CD4-positive, CD25-positive, alpha-beta regulatory T cell (primary cell): ENCODE results near the gene ZFP30. TPM values are rescaled to one million over a fixed set of nuclear protein-coding genes. Genes with fewer than 3 reads are reported as not detected.

ENCODE experiments used
- ATAC-seq, 2 donors: fragments of 150-1000 bp; cut with Tn5 transposase; one replicate each; pipeline ENCODE4 v1.10.0; 2021; ENCODE audit warnings: low read depth in 2 of 2, moderate number of reproducible peaks in 2 of 2, moderate library complexity in 1 of 2
- DNase-seq, 3 donors: peaks; one replicate each; pipeline versions ENCODE4 v3.0.0 to v3.0.0-alpha.2; 2012 to 2022; ENCODE audit warnings: mixed read lengths in 1 of 3
- H3K27ac ChIP-seq: one replicate; pipeline ENCODE4 v1.7.0; 2013; ENCODE audit warnings: mild to moderate bottlenecking, low read length; ENCODE audit not compliant: insufficient read depth, poor library complexity, severe bottlenecking
- H3K27me3 ChIP-seq: one replicate; pipeline ENCODE4 v1.7.0; 2013; ENCODE audit warnings: low read length; ENCODE audit not compliant: control insufficient read depth, insufficient read depth
- H3K36me3 ChIP-seq: one replicate; pipeline ENCODE4 v1.7.0; 2013; ENCODE audit warnings: mild to moderate bottlenecking, low read length, moderate library complexity; ENCODE audit not compliant: control insufficient read depth, insufficient read depth
- H3K4me1 ChIP-seq: 2 replicates; pipeline ENCODE4 v1.7.0; 2013; ENCODE audit warnings: mild to moderate bottlenecking, low read length; ENCODE audit not compliant: insufficient read depth, control insufficient read depth, poor library complexity, severe bottlenecking
- H3K4me3 ChIP-seq: one replicate; pipeline ENCODE4 v1.7.0; 2013; ENCODE audit warnings: low read depth, mild to moderate bottlenecking, low read length, moderate library complexity
- H3K9me3 ChIP-seq, 2 experiments: 1 replicate in 1 of 2; 2 replicates in 1 of 2; pipeline ENCODE4 v1.7.0; 2013; ENCODE audit warnings: low read length in 2 of 2, mild to moderate bottlenecking in 1 of 2, moderate library complexity in 1 of 2; ENCODE audit not compliant: control insufficient read depth in 2 of 2
- H3K27ac Mint-ChIP-seq, 3 donors: one replicate each; pipeline ENCODE4 v1.8.0; 2020 to 2022; ENCODE audit warnings: mild to moderate bottlenecking in 3 of 3, mixed read lengths in 3 of 3, moderate library complexity in 2 of 3
- H3K27me3 Mint-ChIP-seq: one replicate; pipeline ENCODE4 v1.8.0; 2022; ENCODE audit warnings: mild to moderate bottlenecking, mixed read lengths
- H3K36me3 Mint-ChIP-seq: one replicate; pipeline ENCODE4 v1.8.0; 2020; ENCODE audit warnings: mixed read lengths
- H3K4me1 Mint-ChIP-seq, 4 donors: one replicate each; pipeline ENCODE4 v1.8.0; 2020 to 2022; ENCODE audit warnings: mixed read lengths in 4 of 4, mild to moderate bottlenecking in 1 of 4
- H3K4me3 Mint-ChIP-seq, 4 donors: one replicate each; pipeline ENCODE4 v1.8.0; 2020 to 2022; ENCODE audit warnings: mild to moderate bottlenecking in 4 of 4, mixed read lengths in 4 of 4, moderate library complexity in 3 of 4
- H3K9me3 Mint-ChIP-seq, 7 donors: one replicate each; pipeline ENCODE4 v1.8.0; 2020 to 2022; ENCODE audit warnings: mixed read lengths in 7 of 7, mild to moderate bottlenecking in 3 of 7, moderate library complexity in 2 of 7
- polyA plus RNA-seq, 4 donors: library from polyadenylated mRNA; unstranded; fragments of 300-500 nt; fragmentation: Illumina TruSeq; gene quantifications; one replicate each; pipeline ENCODE4 v1.2.3, GENCODE V29; 2021
- total RNA-seq: library from RNA; stranded (reverse); gene quantifications from one replicate; pipeline ENCODE4 v1.2.3, GENCODE V29; 2022

The ZFP30 gene
- total and polyA plus RNA-seq, 5 donors from 2014 or later = 1.5 to 10.7 (median 2.5) TPM

GRCh38 chr19:37594304-37594981 is 60.8 kb downstream of the ZFP30 start, which contains the start of the genes ZNF540 and ZNF571:
ZNF540 (plus strand) TSS chr19:37594876; CDS start chr19:37598448, 3,572 bp downstream.
ZNF571 (minus strand) TSS chr19:37594792; CDS start chr19:37586676, 8,116 bp downstream.
- H3K9me3 Mint-ChIP-seq = peaks cover 3 to 31% (median 10%) of the 10 kb centered on the region in 7 donors

GRCh38 chr19:37593996-37594303 is 61.3 kb downstream of the ZFP30 start:
- DNase-seq = peak in 1 of 3 donors; percentile 28

More at GRCh38 chr19:37594304-37594981, 60.8 kb downstream of the ZFP30 start, which contains the start of the genes ZNF540 and ZNF571:
- peaks cover 19% of the 10 kb centered on the region for H3K36me3 ChIP-seq
- Mint-ChIP-seq H3K27ac (peak within 1 kb of the TSS; percentile 98 to 99 (median 98)), H3K27me3 (no peaks in the 10 kb centered on the region), H3K4me1 (peaks cover 18 to 47% (median 33%) of the 10 kb centered on the region in 4 donors), H3K4me3 (peak within 1 kb of the TSS; percentile 96 to 99 (median 98)), H3K36me3 (peaks cover 40% of the 10 kb centered on the region)
- H3K4me1 ChIP-seq = peaks cover 18% of the 10 kb centered on the region
- DNase-seq (peak; percentile 81 to 96 (median 89)), ATAC-seq (peak; percentile 99)
- H3K27ac ChIP-seq = peak within 1 kb of the TSS; percentile 96
- H3K4me3 ChIP-seq = peak within 1 kb of the TSS; percentile 98
- H3K9me3 ChIP-seq = peaks cover 22 to 34% of the 10 kb centered on the region in 2 experiments
- H3K27me3 ChIP-seq = no peaks in the 10 kb centered on the region

DNA sequence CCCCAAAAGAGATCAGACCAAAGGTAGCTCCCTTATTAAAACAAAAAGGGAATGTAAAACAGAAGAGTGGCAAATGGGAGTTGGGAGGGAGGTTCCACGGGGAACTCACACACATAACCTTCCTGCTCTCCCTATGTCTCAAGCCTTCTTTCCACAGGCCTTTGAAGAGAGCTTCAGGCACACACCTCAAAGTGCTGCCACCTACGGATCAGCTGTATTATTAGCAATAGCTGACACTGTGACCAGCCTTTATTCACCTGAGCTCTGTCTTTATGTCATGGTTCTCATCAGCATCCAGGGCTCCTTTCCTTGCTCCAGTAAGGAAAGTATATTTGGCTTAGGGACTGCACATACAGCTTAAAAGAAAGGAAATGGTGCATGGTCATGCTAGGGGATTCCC is 71.9 kb downstream of the ZFP30 start:
- H3K27me3 Mint-ChIP-seq = no peaks in the 10 kb centered on the region
- no peak overlapping the region for H3K4me3 Mint-ChIP-seq
- H3K4me1 ChIP-seq = no peaks in the 10 kb centered on the region
- DNase-seq (no peak), ATAC-seq (no peak)
- no peak overlapping the region for H3K27ac Mint-ChIP-seq
- peaks cover 75% of the 10 kb centered on the region for H3K36me3 ChIP-seq
- peaks cover 0 to 6% (median 1%) of the 10 kb centered on the region in 4 donors for H3K4me1 Mint-ChIP-seq
- H3K27me3 ChIP-seq = no peaks in the 10 kb centered on the region
- H3K9me3 Mint-ChIP-seq = peaks cover 5 to 59% (median 32%) of the 10 kb centered on the region in 7 donors
- H3K9me3 ChIP-seq = peaks cover 34 to 80% of the 10 kb centered on the region in 2 experiments
- no peak overlapping the region for H3K4me3 ChIP-seq
- H3K36me3 Mint-ChIP-seq = peaks cover 38% of the 10 kb centered on the region
- no peak overlapping the region for H3K27ac ChIP-seq

More at GRCh38 chr19:37593996-37594303, 61.3 kb downstream of the ZFP30 start:
- Histone ChIP-seq H3K4me3 (peak overlapping the region; percentile 98), H3K4me1 (peaks cover 18% of the 10 kb centered on the region), H3K27me3 (no peaks in the 10 kb centered on the region), H3K27ac (peak overlapping the region; percentile 96), H3K36me3 (peaks cover 14% of the 10 kb centered on the region), H3K9me3 (peaks cover 23 to 34% of the 10 kb centered on the region in 2 experiments)
- Mint-ChIP-seq H3K9me3 (peaks cover 2 to 35% (median 10%) of the 10 kb centered on the region in 7 donors), H3K4me1 (peaks cover 18 to 47% (median 33%) of the 10 kb centered on the region in 4 donors), H3K27me3 (no peaks in the 10 kb centered on the region), H3K27ac (peak overlapping the region; percentile 98 to 99 (median 98)), H3K36me3 (peaks cover 35% of the 10 kb centered on the region), H3K4me3 (peak overlapping the region; percentile 96 to 99 (median 98))
- ATAC-seq = no peak

DNA sequence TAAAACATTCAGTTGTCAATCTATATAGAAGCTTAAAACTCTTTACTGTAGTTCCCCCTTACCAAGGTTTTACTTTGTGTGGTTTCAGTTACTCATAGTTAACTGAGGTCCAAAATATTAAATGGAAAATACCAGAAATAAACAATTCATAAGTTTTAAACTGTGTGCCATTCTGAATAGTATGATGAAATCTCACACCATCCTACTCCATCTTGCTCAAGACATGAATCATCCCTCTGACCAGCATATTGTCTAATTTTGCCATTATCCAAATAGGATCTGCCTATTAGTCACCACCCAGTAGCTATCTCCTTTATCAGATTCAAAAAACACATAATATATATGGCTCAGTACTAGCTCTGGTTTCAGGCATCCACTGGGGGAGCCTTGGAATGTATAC is 83.1 kb downstream of the ZFP30 start:
- Mint-ChIP-seq H3K4me1 (peaks cover 0 to 5% (median 0%) of the 10 kb centered on the region in 4 donors), H3K36me3 (peaks cover 67% of the 10 kb centered on the region)

DNA sequence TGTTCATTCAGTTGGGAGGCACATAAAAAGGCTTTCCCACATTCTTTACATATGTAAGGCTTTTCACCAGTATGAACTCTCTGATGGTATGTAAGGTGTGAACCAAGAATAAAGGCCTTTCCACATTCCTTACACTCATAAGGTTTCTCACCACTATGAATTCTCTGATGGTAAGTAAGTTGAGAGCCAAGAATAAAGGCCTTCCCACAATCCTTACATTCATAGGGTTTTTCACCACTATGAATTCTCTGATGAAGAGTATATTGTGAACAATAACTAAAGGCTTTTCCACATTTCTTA is 89.9 kb downstream of the ZFP30 start:
- Mint-ChIP-seq H3K27ac (no peak overlapping the region), H3K4me1 (peaks cover 0 to 3% (median 0%) of the 10 kb centered on the region in 4 donors), H3K9me3 (peaks cover 0 to 87% (median 41%) of the 10 kb centered on the region in 7 donors), H3K27me3 (no peaks in the 10 kb centered on the region), H3K36me3 (peaks cover 57% of the 10 kb centered on the region), H3K4me3 (no peak overlapping the region)
- H3K4me3 ChIP-seq = peak overlapping the region; percentile 21
- ATAC-seq (no peak), DNase-seq (no peak)
- no peaks in the 10 kb centered on the region for H3K27me3 ChIP-seq
- H3K9me3 ChIP-seq = peaks cover 0 to 93% of the 10 kb centered on the region in 2 experiments
- no peaks in the 10 kb centered on the region for H3K4me1 ChIP-seq
- H3K36me3 ChIP-seq = peaks cover 30% of the 10 kb centered on the region
- no peak overlapping the region for H3K27ac ChIP-seq

More for the DNA sequence above, 83.1 kb downstream of the ZFP30 start:
- Histone ChIP-seq H3K36me3 (peaks cover 27% of the 10 kb centered on the region), H3K27ac (no peak overlapping the region), H3K27me3 (no peaks in the 10 kb centered on the region), H3K4me1 (no peaks in the 10 kb centered on the region), H3K9me3 (peaks cover 0 to 38% of the 10 kb centered on the region in 2 experiments), H3K4me3 (no peak overlapping the region)
- no peak overlapping the region for H3K27ac Mint-ChIP-seq
- H3K27me3 Mint-ChIP-seq = no peaks in the 10 kb centered on the region
- no peak for DNase-seq
- ATAC-seq = no peak
- H3K9me3 Mint-ChIP-seq = peaks cover 9 to 68% (median 35%) of the 10 kb centered on the region in 7 donors
- no peak overlapping the region for H3K4me3 Mint-ChIP-seq

GRCh38 chr19:37564624-37565369 is 90.5 kb downstream of the ZFP30 start:
- no peaks in the 10 kb centered on the region for H3K4me1 Mint-ChIP-seq
- H3K9me3 Mint-ChIP-seq = peaks cover 0 to 84% (median 39%) of the 10 kb centered on the region in 7 donors
- Histone ChIP-seq H3K9me3 (peaks cover 2 to 87% of the 10 kb centered on the region in 2 experiments), H3K4me3 (peak overlapping the region; percentile 21), H3K27ac (no peak overlapping the region), H3K27me3 (no peaks in the 10 kb centered on the region), H3K4me1 (no peaks in the 10 kb centered on the region), H3K36me3 (peaks cover 29% of the 10 kb centered on the region)
- H3K36me3 Mint-ChIP-seq = peaks cover 53% of the 10 kb centered on the region
- no peak for DNase-seq
- no peak overlapping the region for H3K4me3 Mint-ChIP-seq
- H3K27me3 Mint-ChIP-seq = peaks cover 1% of the 10 kb centered on the region
- no peak overlapping the region for H3K27ac Mint-ChIP-seq
- ATAC-seq = no peak
